ENCODE measurements around the gene PITPNC1.

PITPNC1 gene

GRCh38 chr17:67602974-67603373, 225.9 kb downstream of the PITPNC1 start:
- no peaks in the 10 kb centered on the region for H3K9me3 Mint-ChIP-seq
- no peaks in the 10 kb centered on the region for H3K36me3 Mint-ChIP-seq (ENCODE audit: low read depth)
- H3K27ac Mint-ChIP-seq, result no peak overlapping the region
- peaks cover 10% of the 10 kb centered on the region for H3K4me1 Mint-ChIP-seq (ENCODE audit: low read depth)
- intact Hi-C loops (cut with micrococcal nuclease), result loop anchor here (2.0 to 10.0 kb wide), 3 partner anchors 44 to 228 kb away; partner anchors contain the start of gene PITPNC1
- no peak overlapping the region for H3K4me3 Mint-ChIP-seq
- no peaks in the 10 kb centered on the region for H3K27me3 Mint-ChIP-seq

DNA sequence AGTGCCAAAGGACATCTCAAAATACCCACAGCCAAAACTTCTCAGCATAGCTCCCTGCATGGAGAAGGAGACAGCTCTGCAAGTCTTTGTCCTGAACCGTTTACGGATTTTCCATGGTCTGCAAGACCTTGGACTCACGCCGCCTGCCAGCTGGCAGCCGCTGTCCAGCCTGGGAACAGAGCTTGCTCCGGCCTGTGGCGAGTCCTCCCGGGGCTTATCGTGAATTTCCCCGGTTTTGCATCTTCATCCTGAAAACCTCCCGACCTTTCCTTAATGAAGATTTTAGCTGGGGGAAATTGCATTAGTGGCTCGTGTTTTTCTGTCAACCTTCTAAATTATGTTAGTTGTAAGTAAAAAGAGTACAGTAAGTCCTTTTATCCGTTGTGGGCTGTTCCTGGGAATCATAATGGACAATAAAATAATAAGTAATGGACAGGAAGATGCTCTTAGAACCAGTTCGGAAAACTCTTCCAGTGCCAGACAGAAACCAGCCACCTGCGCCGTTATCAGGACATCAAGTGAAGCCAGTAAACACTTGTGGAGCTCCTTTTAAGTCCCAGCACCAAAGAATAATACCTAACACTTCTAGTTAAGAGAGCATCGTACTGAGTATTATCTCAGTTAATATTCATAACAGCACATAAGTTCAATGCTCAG, 228.3 kb downstream of the PITPNC1 start:
- Mint-ChIP-seq H3K4me1 (ENCODE audit: low read depth) (peaks cover 10% of the 10 kb centered on the region), H3K9me3 (no peaks in the 10 kb centered on the region), H3K36me3 (ENCODE audit: low read depth) (no peaks in the 10 kb centered on the region), H3K27me3 (no peaks in the 10 kb centered on the region), H3K27ac (no peak overlapping the region), H3K4me3 (no peak overlapping the region)
- intact Hi-C loops (cut with micrococcal nuclease), result loop anchor here (10.0 kb wide), 2 partner anchors 91 to 231 kb away; partner anchors contain the start of gene PITPNC1

GRCh38 chr17:67606471-67606870, 229.4 kb downstream of the PITPNC1 start:
- Mint-ChIP-seq H3K4me1 (ENCODE audit: low read depth) (peaks cover 10% of the 10 kb centered on the region), H3K27ac (no peak overlapping the region), H3K4me3 (no peak overlapping the region), H3K9me3 (no peaks in the 10 kb centered on the region), H3K27me3 (no peaks in the 10 kb centered on the region), H3K36me3 (ENCODE audit: low read depth) (no peaks in the 10 kb centered on the region)
- intact Hi-C loops (cut with micrococcal nuclease), result loop anchor here (10.0 kb wide), 2 partner anchors 92 to 232 kb away; partner anchors contain the start of gene PITPNC1

GRCh38 chr17:67606896-67607604, 230.0 kb downstream of the PITPNC1 start:
- H3K36me3 Mint-ChIP-seq (ENCODE audit: low read depth), result no peaks in the 10 kb centered on the region
- intact Hi-C loops (cut with micrococcal nuclease), result loop anchor here (10.0 kb wide), 2 partner anchors 92 to 232 kb away; partner anchors contain the start of gene PITPNC1
- H3K9me3 Mint-ChIP-seq, result no peaks in the 10 kb centered on the region
- no peak overlapping the region for H3K4me3 Mint-ChIP-seq
- no peaks in the 10 kb centered on the region for H3K27me3 Mint-ChIP-seq
- H3K27ac Mint-ChIP-seq, result no peak overlapping the region
- peaks cover 4% of the 10 kb centered on the region for H3K4me1 Mint-ChIP-seq (ENCODE audit: low read depth)

DNA sequence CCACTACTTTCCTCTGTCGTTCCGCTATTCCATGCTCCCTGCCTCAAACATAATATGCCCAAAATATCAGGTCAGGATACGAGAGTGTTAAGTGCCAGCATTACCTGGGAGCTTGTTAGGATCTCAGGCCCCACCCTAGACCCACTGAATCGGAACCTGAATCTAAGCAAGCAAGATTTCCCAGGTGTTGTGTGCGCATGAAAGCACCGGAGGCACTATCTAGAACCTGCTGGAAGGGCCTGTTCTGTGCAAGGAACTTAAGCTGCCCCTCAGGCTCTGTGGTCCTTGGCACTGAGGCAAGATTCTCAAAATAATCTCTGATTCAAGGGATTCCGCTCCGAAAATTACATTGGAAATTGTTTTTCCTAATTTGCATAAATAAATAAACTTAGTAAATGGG, 233.0 kb downstream of the PITPNC1 start:
- no peak overlapping the region for H3K27ac Mint-ChIP-seq

DNA sequence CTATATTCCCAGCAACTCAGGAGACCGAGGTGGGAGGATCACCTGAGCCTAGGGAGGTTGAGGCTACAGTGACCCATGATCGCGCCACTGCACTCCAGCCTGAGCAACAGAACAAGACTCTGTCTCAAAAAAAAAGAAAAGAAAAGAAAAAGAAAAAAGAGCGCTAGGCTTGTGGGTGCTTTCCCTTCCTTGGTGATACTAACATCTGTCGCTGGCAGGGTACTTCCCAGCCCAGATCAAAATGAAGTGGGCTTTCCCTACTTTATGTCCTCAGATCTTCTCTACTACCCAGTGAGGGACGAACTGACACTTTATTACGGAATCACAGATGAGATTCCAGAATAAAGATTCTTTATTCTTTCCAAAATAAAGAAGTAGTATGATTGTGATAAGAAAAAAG, 236.9 kb downstream of the PITPNC1 start:
- intact Hi-C loops (cut with micrococcal nuclease), result no loop called here
- H3K9me3 Mint-ChIP-seq, result no peaks in the 10 kb centered on the region

More for the DNA sequence above, 233.0 kb downstream of the PITPNC1 start:
- no peak overlapping the region for H3K4me3 Mint-ChIP-seq
- no peaks in the 10 kb centered on the region for H3K36me3 Mint-ChIP-seq (ENCODE audit: low read depth)
- H3K4me1 Mint-ChIP-seq (ENCODE audit: low read depth), result no peaks in the 10 kb centered on the region
- H3K27me3 Mint-ChIP-seq, result no peaks in the 10 kb centered on the region
- no peaks in the 10 kb centered on the region for H3K9me3 Mint-ChIP-seq
- intact Hi-C loops (cut with micrococcal nuclease), result no loop called here

GRCh38 chr17:67615011-67615561, 238.0 kb downstream of the PITPNC1 start:
- H3K27ac Mint-ChIP-seq, result no peak overlapping the region
- H3K4me1 Mint-ChIP-seq (ENCODE audit: low read depth), result no peaks in the 10 kb centered on the region
- H3K27me3 Mint-ChIP-seq, result no peaks in the 10 kb centered on the region
- H3K4me3 Mint-ChIP-seq, result no peak overlapping the region
- no peaks in the 10 kb centered on the region for H3K9me3 Mint-ChIP-seq
- no peaks in the 10 kb centered on the region for H3K36me3 Mint-ChIP-seq (ENCODE audit: low read depth)
- intact Hi-C loops (cut with micrococcal nuclease), result no loop called here

More for the DNA sequence above, 236.9 kb downstream of the PITPNC1 start:
- Mint-ChIP-seq H3K27me3 (no peaks in the 10 kb centered on the region), H3K4me3 (no peak overlapping the region), H3K36me3 (ENCODE audit: low read depth) (no peaks in the 10 kb centered on the region), H3K4me1 (ENCODE audit: low read depth) (no peaks in the 10 kb centered on the region), H3K27ac (no peak overlapping the region)

- H3K4me1 Mint-ChIP-seq (ENCODE audit: low read depth), result no peaks in the 10 kb centered on the region
- no peaks in the 10 kb centered on the region for H3K36me3 Mint-ChIP-seq (ENCODE audit: low read depth)
- no peaks in the 10 kb centered on the region for H3K27me3 Mint-ChIP-seq
- no peak overlapping the region for H3K4me3 Mint-ChIP-seq
- intact Hi-C loops (cut with micrococcal nuclease), result no loop called here
- H3K9me3 Mint-ChIP-seq, result no peaks in the 10 kb centered on the region
- H3K27ac Mint-ChIP-seq, result no peak overlapping the region
Observed at GRCh38 chr17:67615736-67616135, 238.7 kb downstream of the PITPNC1 start.

DNA sequence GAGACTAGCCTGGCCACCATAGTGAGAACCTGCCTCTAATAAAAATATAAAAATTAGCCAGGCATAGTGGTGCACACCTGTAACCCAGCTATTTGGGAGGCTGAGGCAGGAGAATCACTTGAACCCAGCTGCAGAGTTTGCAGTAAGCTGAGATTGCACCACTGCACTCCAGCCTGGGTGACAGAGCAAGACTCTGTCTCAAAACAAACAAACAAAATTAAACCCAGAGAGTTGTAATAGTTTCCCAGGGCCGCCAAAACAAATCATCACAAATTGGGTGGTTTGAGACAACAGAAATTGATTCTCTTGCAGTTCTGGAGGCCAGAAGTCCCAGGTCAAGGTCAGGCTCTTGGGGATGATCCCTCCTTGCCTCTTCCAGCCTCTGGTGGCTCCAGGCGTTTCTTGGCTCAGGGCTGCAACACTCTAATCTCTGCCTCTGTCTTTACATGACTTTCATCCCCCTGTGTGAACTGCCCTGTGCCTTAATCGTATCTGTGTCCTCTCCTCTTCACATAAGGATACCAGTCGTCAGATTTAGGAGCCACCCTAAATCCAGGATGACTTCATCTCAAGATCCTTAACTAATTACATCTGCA, 240.3 kb downstream of the PITPNC1 start:
- H3K36me3 Mint-ChIP-seq (ENCODE audit: low read depth), result no peaks in the 10 kb centered on the region
- H3K4me1 Mint-ChIP-seq (ENCODE audit: low read depth), result no peaks in the 10 kb centered on the region
- no peak overlapping the region for H3K27ac Mint-ChIP-seq

GRCh38 chr17:67619555-67619954, 242.5 kb downstream of the PITPNC1 start:
- H3K27ac Mint-ChIP-seq, result no peak overlapping the region

More for the DNA sequence above, 240.3 kb downstream of the PITPNC1 start:
- intact Hi-C loops (cut with micrococcal nuclease), result no loop called here
- Mint-ChIP-seq H3K4me3 (no peak overlapping the region), H3K9me3 (no peaks in the 10 kb centered on the region), H3K27me3 (no peaks in the 10 kb centered on the region)

DNA sequence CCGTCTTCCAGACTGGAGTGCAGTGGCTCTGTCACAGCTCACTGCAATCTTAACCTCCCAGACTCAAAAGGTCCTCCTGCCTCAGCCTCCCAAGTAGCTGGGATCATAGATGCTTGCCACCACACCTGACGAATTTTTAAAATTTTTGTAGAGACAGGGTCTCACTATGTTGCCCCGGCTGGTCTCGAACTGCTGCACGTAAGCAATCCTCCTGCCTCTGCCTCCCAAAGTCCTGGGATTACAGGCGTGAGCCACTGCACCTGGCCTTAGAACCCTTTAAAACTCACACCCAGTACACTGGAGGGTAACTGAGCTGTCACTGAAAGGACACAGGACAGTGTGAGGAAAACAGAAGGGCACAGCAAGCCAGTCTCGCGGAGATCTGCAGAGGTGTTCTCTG, 243.0 kb downstream of the PITPNC1 start:
- intact Hi-C loops (cut with micrococcal nuclease), result no loop called here
- H3K27me3 Mint-ChIP-seq, result no peaks in the 10 kb centered on the region
- H3K9me3 Mint-ChIP-seq, result no peaks in the 10 kb centered on the region
- no peak overlapping the region for H3K27ac Mint-ChIP-seq
- H3K36me3 Mint-ChIP-seq (ENCODE audit: low read depth), result peaks cover under 1% of the 10 kb centered on the region
- H3K4me1 Mint-ChIP-seq (ENCODE audit: low read depth), result no peaks in the 10 kb centered on the region
- no peak overlapping the region for H3K4me3 Mint-ChIP-seq

More at GRCh38 chr17:67619555-67619954, 242.5 kb downstream of the PITPNC1 start:
- Mint-ChIP-seq H3K36me3 (ENCODE audit: low read depth) (no peaks in the 10 kb centered on the region), H3K4me3 (no peak overlapping the region), H3K9me3 (no peaks in the 10 kb centered on the region), H3K4me1 (ENCODE audit: low read depth) (no peaks in the 10 kb centered on the region), H3K27me3 (no peaks in the 10 kb centered on the region)
- intact Hi-C loops (cut with micrococcal nuclease), result no loop called here

- Mint-ChIP-seq H3K4me3 (no peak overlapping the region), H3K4me1 (ENCODE audit: low read depth) (no peaks in the 10 kb centered on the region), H3K36me3 (ENCODE audit: low read depth) (peaks cover 6% of the 10 kb centered on the region), H3K9me3 (no peaks in the 10 kb centered on the region), H3K27me3 (no peaks in the 10 kb centered on the region), H3K27ac (no peak overlapping the region)
- intact Hi-C loops (cut with micrococcal nuclease), result no loop called here
Observed at GRCh38 chr17:67620636-67621035, 243.6 kb downstream of the PITPNC1 start.

DNA sequence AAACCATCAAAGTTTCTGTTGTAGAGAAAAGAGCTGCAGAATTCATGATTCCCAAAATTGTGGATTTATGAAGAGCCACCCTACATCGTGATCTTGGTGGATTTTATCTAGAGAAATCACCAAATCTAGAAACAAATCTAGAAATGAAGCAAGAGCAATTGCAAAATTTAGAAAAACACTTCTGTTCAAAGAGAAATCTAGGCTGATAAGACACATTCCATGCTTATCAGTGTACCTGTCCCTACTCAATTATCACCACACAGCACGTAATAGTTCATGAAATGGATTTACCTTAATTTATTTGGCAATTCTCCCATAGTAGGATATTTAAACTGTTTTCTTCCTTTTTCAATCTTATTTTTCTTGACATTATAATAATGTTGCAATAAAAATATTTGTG, 246.7 kb downstream of the PITPNC1 start:
- H3K4me3 Mint-ChIP-seq, result no peak overlapping the region
- H3K27me3 Mint-ChIP-seq, result no peaks in the 10 kb centered on the region
- no peaks in the 10 kb centered on the region for H3K4me1 Mint-ChIP-seq (ENCODE audit: low read depth)
- peaks cover 9% of the 10 kb centered on the region for H3K36me3 Mint-ChIP-seq (ENCODE audit: low read depth)
- intact Hi-C loops (cut with micrococcal nuclease), result no loop called here
- no peaks in the 10 kb centered on the region for H3K9me3 Mint-ChIP-seq
- H3K27ac Mint-ChIP-seq, result no peak overlapping the region
